HG02840 (cell line): ENCODE measurements around the gene AGBL4.

ENCODE experiments used
- ATAC-seq: cut with Tn5 transposase; IDR thresholded peaks from one replicate; pipeline ENCODE4 v1.9.1; 2021; ENCODE audit warnings: mild to moderate bottlenecking, moderate library complexity, moderate number of reproducible peaks; ENCODE audit not compliant: unreplicated experiment, low FRiP score

Gene AGBL4

DNA sequence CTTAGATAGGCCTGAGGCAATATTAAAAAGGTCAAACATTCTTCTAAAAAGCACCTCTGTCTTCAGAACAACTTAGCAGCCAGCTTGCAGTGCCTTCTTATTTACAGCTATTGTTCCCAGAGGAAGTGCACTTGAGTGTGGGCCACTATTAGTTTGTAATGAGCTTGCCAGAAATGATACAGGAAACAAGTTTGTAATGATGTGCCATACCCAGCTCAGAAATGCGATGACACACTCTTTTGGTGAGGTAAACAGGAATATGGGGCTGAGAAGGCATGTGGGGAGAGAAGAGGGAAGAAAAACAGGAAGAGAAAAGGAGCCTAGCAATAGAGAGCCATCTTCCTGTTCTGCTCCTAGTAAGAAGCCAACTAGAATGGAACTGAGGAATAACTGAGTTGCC lies 295.4 kb downstream of the AGBL4 start:
- no peak for ATAC-seq

DNA sequence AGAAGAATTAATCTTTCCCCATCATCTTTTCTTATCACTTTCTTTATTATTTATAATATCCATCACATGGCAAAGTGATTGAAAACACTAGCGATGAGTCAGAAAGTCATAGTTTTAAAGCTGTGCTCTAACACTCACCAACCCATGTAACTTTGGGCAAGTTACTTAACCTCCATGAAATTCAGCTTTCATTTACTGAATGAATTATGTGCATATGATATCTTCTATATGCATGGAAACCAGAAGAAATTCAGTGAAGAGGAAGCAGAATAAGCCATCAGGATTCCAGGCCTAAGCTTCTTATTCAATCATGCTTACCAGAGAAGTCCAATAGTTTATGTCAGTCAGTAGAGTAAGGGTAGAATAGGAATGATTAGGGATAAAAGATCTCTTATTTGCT lies 300.1 kb downstream of the AGBL4 start:
- no peak for ATAC-seq

DNA sequence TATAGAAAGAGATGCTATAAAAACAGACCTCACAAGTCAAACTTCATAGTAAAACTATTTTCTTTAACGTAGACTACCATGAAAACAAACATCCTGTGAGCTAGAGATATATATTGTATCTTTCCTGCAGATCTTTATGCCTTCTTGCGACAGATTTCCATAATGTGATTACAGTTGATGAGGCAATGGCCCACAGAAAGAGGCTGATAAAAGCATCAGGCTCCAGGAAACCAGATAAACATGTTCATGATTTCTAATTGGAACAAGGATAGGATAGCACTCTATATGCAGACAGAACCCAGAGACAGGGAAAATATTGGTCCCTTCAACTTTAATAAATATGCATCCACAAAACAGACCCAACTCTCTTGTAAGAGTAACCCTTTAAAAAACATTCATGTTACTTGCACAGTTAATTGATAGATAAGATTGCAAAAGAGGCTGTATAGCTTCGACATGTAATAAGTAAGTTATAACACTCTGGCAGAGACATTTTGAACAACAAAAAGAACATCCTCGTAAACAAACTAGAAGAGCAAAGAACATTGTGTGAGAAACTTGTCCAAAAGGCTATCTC lies 329.4 kb downstream of the AGBL4 start:
- no peak for ATAC-seq

DNA sequence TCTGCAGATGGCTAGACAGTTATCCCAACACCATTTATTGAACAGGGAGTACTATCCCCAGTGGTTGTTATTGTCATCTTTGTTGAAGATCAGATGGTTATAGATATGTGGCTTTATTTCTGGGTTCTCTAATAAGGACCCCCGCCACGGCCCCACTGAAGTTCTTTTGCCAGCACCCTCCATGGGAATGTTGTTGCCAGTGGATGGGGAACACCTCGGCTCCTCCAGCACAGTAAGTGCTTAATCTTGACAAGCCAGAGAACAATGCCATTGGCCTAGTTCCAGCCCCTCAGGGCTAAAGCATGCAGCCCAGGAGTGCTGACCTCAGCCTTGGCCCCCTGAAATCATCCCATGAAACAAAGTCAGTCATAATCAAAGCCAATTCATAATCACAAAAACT lies 337.6 kb downstream of the AGBL4 start:
- ATAC-seq = no peak

DNA sequence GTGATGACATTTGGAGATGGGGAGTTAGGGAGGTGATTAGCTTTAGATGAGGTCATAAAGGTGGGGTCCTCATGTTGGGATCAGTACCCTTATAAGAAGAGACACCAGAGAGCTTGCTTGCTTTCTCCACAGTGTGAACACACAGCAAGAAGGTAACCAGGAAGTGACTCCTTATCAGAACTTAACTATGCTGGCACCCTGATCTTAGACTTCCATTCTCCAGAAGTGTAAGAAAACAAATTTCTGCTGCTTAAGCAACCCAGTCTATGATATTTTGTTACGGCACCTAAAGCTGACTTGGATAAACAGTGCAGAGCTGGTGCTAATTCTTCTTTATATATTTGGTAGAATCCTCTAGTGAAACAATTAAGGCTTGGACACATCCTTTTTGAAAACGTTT lies 346.0 kb downstream of the AGBL4 start:
- ATAC-seq = no peak

DNA sequence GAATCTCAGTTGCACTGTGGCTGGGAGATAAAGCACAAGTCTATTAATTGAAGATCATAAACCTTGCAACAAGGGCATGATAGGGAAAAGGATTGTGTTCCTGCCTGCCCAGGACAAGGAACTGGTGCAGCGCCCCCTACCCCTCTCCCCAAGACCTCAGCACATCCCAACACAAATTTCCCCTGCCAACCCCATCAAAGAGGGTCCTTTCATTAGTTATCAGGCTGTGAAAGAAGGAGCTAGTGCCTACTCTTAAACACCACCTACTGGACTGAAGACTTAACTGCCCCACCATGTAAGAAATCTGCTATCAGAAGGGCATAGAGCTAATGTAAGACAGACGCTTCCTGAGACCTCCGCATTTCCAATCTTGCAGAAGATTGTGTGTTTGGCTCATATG lies 372.6 kb downstream of the AGBL4 start:
- ATAC-seq = no peak

DNA sequence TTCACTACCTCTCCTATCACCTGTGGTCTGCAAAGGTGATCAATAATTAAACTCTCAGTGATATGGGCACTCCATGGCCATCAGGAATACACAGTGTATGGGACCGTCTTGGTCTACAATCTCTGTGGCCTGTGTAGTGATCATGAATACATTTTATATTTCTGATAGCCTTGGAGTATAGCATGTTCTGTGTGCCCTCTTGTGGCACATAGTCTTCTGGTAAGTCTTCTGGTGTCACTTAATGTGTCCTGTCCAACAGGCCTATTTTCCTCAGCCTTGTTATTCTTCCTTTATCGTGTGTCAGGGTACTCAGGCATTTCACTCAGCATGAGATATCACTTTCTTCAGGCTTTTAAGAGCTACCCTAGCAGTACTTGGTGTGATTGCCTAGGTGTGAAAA lies 393.6 kb downstream of the AGBL4 start:
- ATAC-seq = no peak

DNA sequence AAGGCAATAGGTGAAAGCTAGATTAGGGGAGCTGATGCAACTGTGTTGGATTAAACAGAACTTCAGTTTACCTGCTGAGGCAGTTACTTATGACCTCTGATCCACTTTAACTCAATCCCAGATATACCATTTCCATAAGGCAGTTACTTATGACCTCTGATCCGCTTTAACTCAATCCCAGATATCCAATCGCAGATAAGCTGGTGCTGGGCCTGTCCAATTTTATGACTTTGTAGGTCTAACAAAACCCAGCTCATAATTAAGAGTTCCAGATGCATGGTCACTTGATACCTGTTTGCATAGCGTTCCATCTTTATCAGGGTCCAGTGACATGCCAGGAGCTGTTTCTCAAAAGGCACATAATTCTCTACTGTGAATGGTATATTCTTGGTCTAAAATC lies 396.0 kb downstream of the AGBL4 start:
- no peak for ATAC-seq

DNA sequence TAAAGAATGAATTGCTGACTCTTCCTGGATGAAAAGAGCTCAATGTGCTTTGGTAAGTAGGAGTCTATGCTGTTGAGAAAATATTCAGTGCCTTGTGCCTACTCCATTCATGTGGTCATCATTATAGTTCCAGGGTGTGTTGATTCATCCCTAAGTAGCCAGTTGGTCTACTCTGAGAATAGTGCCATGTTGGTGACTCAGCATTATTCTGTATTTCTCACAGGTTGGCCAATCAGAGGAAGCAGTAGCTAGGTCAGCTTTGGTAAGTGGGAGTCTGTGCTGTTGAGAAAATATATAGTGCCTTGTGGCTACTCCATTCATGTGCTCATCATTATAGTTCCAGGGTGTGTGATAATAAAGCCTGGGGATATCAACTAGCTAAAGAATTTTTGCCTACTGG lies 397.3 kb downstream of the AGBL4 start:
- ATAC-seq = no peak

DNA sequence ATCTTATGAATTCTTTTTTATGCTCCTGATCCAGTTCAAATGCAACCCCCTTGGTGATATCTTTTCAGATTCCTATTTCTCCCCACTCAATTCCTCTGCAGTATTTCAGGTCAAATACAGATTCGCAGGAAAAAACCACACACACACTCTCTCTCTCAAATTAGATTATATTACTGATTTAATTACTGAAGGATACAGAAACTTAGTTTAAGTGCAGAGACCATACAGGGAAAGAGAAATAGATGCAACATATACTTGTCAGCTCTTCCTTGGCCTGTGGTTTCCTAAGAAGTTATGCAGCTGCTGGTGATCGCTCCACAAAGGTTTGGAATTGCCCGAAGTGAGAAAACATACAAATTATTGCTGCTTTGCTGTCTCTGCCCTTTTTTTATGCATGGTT lies 400.9 kb downstream of the AGBL4 start:
- ATAC-seq = no peak

DNA sequence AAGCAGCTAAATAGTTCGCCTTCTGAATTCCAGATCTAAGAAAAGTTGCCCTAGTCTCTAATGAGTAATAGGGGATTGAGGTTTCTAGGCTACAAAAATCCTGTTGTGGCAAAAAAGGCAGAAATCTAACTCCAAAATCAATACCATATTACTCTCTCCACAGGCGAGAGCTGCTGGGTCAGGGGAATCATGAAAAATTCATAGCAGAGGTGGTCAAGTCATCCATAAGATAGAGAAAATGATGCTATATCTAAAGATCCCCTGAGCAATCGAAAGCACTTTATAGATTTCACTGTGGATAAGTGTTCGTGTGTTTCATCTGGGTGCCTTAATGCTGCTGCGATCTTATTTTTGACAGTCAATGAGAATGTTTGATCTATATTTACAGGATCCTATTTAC lies 417.7 kb downstream of the AGBL4 start:
- ATAC-seq = no peak

DNA sequence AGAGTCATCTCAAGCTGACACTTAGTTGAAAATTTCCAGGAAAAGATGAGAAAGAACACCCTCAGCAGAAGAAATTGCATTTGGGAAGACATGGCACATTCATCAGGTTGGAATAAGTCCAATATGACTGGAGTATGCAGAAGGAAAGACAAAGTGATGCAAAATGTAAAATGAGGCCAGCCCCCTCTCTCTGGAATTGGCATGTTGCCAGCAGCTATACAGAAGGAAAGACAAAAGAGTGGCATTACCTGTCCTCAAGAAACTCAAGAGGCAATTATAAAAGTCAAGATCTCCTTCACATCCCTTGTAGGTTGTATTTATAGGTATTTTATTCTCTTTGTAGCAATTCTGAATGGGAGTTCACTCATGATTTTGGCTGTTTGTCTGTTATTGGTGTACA lies 426.3 kb downstream of the AGBL4 start:
- no peak for ATAC-seq

DNA sequence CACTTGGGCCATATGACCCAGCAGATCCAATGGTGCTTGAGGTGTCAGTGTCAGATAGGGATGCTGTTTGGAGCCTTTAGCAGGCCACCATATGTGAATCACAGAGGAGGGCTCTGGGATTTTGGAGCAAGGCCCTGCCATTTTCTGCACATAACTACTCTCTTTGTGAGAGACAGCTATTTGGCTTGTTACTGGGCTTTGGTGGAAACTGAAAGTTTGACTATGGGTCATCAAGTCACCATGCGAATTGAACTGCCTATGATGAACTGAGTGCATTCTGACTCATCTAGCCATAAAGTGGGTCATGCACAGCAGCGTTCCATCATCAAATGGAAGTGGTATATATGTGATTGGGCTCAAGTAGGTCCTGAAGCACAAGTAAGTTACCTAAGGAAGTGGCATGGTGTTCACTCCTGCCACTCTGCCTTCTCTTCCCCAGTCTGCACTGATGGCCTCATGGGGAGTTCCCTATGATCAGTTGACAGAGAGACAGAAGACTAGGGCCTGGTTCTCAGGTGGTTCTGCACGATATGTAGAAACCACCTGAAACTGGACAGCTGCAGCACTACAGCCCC lies 447.3 kb downstream of the AGBL4 start:
- no peak for ATAC-seq

DNA sequence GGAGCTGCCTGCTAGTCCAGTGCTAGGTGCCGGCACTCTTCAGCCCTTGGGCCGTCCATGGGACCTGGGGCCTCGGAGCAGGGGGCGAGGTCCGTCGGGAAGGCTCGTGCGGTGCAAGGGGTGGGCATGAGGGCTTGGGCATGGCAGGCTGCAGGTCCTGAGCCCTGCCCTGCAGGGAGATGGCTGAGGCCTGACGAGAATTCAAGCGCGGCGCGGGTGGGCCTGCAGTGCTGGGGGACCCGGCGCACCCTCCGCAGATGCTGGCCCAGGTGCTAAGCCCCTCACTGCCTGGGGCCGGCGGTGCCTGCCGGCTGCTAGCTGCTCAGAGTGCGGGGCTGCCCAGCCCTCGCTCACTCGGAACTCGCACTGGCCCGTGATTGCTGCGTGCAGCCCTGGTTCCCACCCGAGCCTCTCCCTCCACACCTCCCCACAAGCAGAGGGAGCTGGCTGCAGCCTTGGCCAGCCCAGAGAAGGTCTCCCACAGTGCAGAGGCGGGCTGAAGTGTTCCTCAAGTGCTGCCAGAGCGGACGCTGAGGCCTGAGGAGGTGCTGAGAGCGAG lies 467.0 kb downstream of the AGBL4 start:
- no peak for ATAC-seq

DNA sequence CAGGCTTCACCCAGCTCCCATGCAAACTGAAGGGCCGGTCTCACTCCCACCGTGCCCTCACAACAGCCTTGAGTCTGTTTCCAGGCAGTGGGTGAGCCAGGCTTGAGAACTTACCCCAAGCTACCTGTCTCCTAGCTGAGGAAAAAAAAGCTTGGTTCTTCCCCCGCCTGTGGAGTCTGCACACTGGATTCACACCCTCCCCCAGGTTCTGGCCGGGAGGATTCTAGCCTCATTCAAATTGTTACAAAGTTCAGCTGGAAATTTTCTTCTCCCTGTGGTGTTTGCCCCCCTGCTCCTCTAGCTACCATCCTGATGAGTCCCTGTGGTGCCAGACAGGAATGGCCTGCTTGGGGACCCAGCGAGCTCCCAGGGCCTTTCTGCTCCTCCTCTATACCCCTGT lies 471.7 kb downstream of the AGBL4 start:
- no peak for ATAC-seq

DNA sequence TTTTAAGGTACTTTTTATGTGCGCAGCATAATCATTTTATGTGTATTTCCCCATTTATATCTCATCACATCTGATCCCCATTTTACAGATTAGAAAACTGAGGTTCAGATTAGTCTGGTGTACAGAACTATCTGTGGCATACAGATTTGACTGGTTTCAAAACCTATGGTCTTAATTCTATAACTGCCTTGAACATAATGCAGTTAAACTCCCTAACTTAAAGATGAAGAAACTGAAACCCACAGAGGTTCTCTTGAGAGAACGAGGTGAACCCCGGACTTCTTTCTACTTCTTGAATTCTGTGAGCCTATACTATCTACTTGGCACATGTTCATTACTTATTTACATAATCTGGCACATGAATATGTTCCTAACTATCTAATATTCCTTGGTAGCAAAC lies 479.1 kb downstream of the AGBL4 start:
- ATAC-seq = no peak

DNA sequence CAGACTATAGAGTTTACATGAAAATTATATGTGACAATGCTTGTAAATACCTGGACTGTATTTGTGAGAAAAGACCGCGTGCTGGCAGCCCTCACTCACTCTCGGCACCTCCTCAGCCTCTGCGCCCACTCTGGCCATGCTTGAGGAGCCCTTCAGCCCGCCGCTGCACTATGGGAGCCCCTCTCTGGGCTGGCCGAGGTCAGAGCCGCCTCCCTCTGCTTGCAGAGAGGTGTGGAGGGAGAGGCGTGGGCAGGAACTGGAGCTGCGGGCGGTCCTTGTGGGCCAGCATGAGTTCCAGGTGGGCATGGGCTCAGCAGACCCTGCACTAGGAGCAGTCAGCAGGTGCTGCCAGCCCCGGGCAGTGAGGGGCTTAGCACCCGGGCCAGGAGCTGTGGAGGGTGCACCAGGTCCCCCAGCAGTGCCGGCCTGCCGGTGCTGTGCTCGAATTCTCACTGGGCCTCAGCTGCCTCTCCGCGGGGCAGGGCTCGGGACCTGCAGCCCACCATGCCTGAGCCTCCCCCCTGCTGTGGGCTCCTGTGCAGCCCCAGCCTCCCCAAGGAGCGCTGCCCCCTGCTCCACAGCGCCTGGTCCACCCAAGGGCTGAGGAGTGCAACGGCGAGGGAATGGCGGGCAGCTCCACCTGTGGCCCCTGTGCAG lies 482.5 kb downstream of the AGBL4 start:
- no peak for ATAC-seq

DNA sequence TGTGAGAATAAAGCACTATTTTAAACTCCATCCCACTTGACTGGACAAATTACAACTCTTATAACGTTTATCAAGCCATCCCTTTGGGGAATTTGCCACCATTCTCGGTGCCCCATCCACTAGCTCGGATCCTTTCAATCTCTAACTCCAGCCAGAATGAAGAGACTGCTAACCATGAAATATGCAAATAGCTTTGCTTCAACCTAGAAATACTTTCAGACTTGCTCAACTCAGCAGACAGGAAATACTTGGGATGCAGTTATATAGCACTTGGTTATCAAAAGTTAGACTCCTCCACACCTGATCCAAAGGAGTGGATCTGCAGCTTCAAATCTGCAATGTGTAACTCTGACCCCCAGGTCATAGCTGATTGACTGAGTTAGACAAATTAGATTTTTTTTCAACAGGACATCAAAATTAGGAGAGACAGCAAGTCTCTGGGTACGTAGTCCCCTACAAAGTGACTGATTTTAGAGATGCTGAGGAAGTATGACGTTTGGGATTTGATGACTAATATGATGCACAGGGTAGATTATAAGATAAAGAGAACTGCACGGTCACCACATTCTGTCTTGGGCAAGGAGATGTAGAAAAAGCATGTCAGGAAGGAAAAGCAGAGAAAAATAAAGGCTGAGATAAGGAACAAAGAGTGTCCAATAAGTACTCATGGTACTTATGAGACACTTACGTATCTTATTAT lies 496.0 kb downstream of the AGBL4 start:
- ATAC-seq = no peak

DNA sequence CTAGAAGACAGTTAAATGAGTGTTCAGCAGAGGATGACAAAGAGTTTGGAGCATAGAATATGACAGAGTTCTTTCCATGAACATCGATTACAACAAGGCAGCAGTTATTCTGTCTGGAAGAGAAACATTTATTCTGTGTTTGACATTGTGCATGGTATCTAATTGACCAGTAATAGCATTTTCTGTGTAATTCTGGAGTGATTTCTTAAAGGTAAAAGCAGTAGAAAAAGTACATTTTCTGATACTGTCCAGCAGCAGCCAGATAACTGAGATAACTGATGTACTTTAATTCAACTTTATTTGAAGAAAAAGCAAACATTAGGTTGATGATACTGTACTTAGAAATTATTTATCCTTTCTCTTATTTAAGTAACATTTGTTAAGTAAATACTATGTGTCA lies 497.1 kb downstream of the AGBL4 start:
- no peak for ATAC-seq

DNA sequence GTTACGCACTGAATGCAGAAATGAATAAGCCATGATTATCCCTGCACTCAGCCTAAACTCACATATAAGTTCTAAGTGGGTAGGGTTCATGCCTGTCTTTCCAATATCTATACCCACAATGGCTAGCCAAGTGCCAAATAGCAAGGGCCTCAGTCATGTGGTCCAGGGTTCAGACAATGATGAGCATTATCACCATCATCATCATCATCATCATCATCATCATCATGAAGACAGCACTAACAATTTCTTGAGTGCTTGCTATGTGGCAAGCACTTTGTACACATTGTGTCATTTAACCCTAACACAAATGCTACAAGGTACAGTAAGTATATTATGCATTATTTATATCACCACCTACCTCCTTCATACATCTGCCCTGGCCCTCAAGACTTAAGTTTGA lies 500.0 kb downstream of the AGBL4 start:
- ATAC-seq = no peak

DNA sequence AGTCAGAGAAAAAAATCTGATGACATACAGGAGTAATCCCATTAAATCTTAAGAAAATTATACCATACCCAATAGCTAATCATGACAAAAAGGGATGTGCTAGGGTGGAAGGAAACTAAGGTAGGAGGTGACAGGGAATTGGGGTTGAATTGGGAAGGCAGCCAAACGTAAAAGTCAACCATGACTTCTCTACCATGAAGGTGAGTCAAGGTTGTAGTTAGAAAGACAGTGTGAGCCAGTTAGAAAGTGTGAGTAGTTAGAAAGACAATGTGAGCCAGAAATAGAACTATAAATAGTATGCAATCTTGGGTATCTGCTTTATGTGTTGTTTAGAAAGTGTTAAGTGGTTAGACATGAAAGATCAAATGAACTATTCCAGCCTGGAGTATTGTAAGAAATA lies 556.8 kb downstream of the AGBL4 start:
- ATAC-seq = no peak
